Hepatocyte (in vitro differentiated cells): Measurements from ENCODE around the gene HPX.

Experiments
- CTCF ChIP-seq: fragments of 200-600 bp; sonication (generic); IDR thresholded peaks from 2 replicates; pipeline ENCODE4 v1.5.1; 2016; ENCODE audit warnings: antibody characterized with exemption, mild to moderate bottlenecking; ENCODE audit not compliant: poor library complexity
- EZH2 ChIP-seq: fragments of 200-600 bp; sonication (generic); IDR thresholded peaks from 2 replicates; pipeline ENCODE4 v1.6.1; 2016; ENCODE audit warnings: antibody characterized with exemption, mild to moderate bottlenecking, borderline replicate concordance
- EZH2phosphoT487 ChIP-seq: fragments of 200-600 bp; sonication (generic); IDR thresholded peaks from one replicate; pipeline ENCODE4 v1.6.1; 2018; ENCODE audit warnings: antibody characterized with exemption, mild to moderate bottlenecking, low read depth, moderate library complexity; ENCODE audit not compliant: unreplicated experiment, severe bottlenecking

GRCh38 chr11:6420677-6421076 is 20.1 kb downstream of the HPX start:
- TF ChIP-seq EZH2 (no peak), CTCF (no peak), EZH2phosphoT487 (no peak)
